DLD1 (cell line): Measurements from ENCODE around the gene GRIPAP1.

Experiments
- in situ Hi-C: cut with HindIII; loops from 2 replicates; pipeline ENCODE4 v1.10.0; 2017; ENCODE audit warnings: low sequenced_read_pairs

GRIPAP1 gene

DNA sequence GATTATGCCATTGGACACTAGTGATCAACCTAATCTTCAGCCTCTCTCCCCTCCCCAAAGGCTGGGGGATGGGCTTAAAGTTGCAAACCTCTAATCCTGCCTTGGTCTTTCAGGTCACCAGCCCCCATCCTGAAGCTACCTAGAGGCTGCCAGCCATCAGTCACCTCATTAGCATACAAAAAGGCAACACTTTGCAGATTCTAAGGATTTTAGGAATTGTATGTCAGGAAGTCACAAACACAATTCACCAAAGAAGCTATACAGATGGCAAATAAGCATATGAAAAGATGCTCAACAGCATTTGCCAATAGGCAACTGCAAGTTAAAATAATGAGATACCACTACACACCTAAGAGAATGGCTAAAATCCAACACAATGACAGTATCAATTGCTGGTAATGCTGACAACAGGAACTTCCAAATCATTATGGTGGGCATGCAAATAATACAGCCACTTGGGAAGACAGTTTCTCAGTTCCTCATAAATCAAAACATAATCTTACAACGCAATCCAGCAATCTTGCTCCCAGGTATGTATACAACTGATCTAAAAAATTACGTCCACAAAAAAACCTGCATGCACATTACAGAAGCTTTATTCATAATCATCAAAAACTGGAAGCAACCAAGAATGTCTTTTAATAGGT, 74.2 kb downstream of the GRIPAP1 start:
- in situ Hi-C loops: no loop called here

DNA sequence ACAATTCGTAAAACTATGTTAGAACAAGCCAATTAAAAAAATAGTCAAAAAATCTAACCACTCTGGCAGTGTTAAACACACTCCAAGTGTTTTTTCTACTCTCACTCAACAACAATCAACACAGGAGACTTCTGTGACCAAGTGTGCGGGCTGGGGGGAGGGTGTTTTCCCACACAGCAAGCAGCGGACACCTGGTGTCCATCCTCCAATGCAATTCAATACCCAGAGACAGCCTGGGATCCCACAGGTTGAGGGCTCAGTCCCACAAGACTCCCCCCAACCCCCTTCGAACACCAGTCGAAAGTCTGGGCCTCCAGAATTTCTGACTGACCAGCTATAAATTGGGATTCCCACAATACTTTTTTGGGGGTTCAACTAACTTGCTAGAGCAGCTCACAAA, 74.9 kb downstream of the GRIPAP1 start:
- in situ Hi-C loops: no loop called here

GRCh38 chrX:48924270-48924669, 77.8 kb downstream of the GRIPAP1 start:
- in situ Hi-C loops: no loop called here

- in situ Hi-C loops: no loop called here
Measured at GRCh38 chrX:48923771-48924170, 78.3 kb downstream of the GRIPAP1 start.
